Measurements from ENCODE around the gene EPHB1. TPM values are rescaled to one million over a fixed set of nuclear protein-coding genes. Genes with fewer than 3 reads are reported as not detected.

The EPHB1 gene
- total RNA-seq, 1 donor from 2014 or later: 1.6 TPM

- no peaks in the 10 kb centered on the region for H3K9me3 ChIP-seq
- ATAC-seq (no peak), DNase-seq (no peak)
- intact Hi-C loops (cut with DNase I): no loop called here
- no peaks in the 10 kb centered on the region for H3K4me1 ChIP-seq
- no peak for TF ChIP-seq CTCF (IDR thresholded peaks at IDR 0.05)
- H3K36me3 ChIP-seq: no peaks in the 10 kb centered on the region
- H3K27me3 ChIP-seq: no peaks in the 10 kb centered on the region
- H3K4me3 ChIP-seq: no peak overlapping the region
- no peak overlapping the region for H3K27ac ChIP-seq
These were observed 463.9 kb downstream of the EPHB1 start for GRCh38 chr3:135258916-135259315.

- ATAC-seq (no peak), DNase-seq (no peak)
- H3K9me3 ChIP-seq: no peaks in the 10 kb centered on the region
- no peaks in the 10 kb centered on the region for H3K36me3 ChIP-seq
- no peak overlapping the region for H3K27ac ChIP-seq
- intact Hi-C loops (cut with DNase I): no loop called here
- no peaks in the 10 kb centered on the region for H3K4me1 ChIP-seq
- no peak overlapping the region for H3K4me3 ChIP-seq
- no peak for TF ChIP-seq CTCF (IDR thresholded peaks at IDR 0.05)
- H3K27me3 ChIP-seq: no peaks in the 10 kb centered on the region
These were observed 465.0 kb downstream of the EPHB1 start for GRCh38 chr3:135260025-135260424.

GRCh38 chr3:135261214-135261775 is 466.2 kb downstream of the EPHB1 start:
- TF ChIP-seq CTCF (IDR thresholded peaks at IDR 0.05): no peak

GRCh38 chr3:135261916-135262315 is 466.9 kb downstream of the EPHB1 start:
- Histone ChIP-seq H3K4me1 (no peaks in the 10 kb centered on the region), H3K36me3 (no peaks in the 10 kb centered on the region), H3K27ac (no peak overlapping the region), H3K9me3 (no peaks in the 10 kb centered on the region), H3K4me3 (no peak overlapping the region), H3K27me3 (no peaks in the 10 kb centered on the region)
- no peak for DNase-seq
- intact Hi-C loops (cut with DNase I): no loop called here
- no peak for TF ChIP-seq CTCF (IDR thresholded peaks at IDR 0.05)
- ATAC-seq: no peak

More at GRCh38 chr3:135261214-135261775, 466.2 kb downstream of the EPHB1 start:
- Histone ChIP-seq H3K27me3 (no peaks in the 10 kb centered on the region), H3K4me3 (no peak overlapping the region), H3K36me3 (no peaks in the 10 kb centered on the region), H3K27ac (no peak overlapping the region), H3K4me1 (no peaks in the 10 kb centered on the region), H3K9me3 (no peaks in the 10 kb centered on the region)
- ATAC-seq: no peak
- DNase-seq: no peak
- intact Hi-C loops (cut with DNase I): no loop called here

- Histone ChIP-seq H3K27me3 (no peaks in the 10 kb centered on the region), H3K9me3 (no peaks in the 10 kb centered on the region), H3K27ac (no peak overlapping the region), H3K36me3 (no peaks in the 10 kb centered on the region), H3K4me3 (no peak overlapping the region), H3K4me1 (no peaks in the 10 kb centered on the region)
- TF ChIP-seq CTCF (IDR thresholded peaks at IDR 0.05): no peak
- ATAC-seq: no peak
- intact Hi-C loops (cut with DNase I): no loop called here
- DNase-seq: no peak
These were observed 467.4 kb downstream of the EPHB1 start for GRCh38 chr3:135262441-135262840.

- Histone ChIP-seq H3K4me3 (no peak overlapping the region), H3K27ac (no peak overlapping the region), H3K27me3 (no peaks in the 10 kb centered on the region), H3K9me3 (no peaks in the 10 kb centered on the region), H3K4me1 (no peaks in the 10 kb centered on the region), H3K36me3 (no peaks in the 10 kb centered on the region)
- TF ChIP-seq CTCF (IDR thresholded peaks at IDR 0.05): no peak
- intact Hi-C loops (cut with DNase I): no loop called here
- DNase-seq: no peak
- ATAC-seq: no peak
These were observed 468.3 kb downstream of the EPHB1 start for GRCh38 chr3:135263331-135263730.

Measured in upper lobe of right lung (tissue), 1 donor.